RPMI8226 (cell line): ENCODE results near the gene BICDL1.

Source experiments
- DNase-seq: peaks from one replicate; pipeline ENCODE4 v3.0.0-alpha.2; 2015

BICDL1 gene

GRCh38 chr12:120085920-120086645, 97.0 kb downstream of the BICDL1 start:
- peak; percentile 15 for DNase-seq

- peak; percentile 99 for DNase-seq
Observed at GRCh38 chr12:120086801-120087621, 98.0 kb downstream of the BICDL1 start.

GRCh38 chr12:120089105-120089504, 100.1 kb downstream of the BICDL1 start:
- DNase-seq: no peak

GRCh38 chr12:120089796-120090195, 100.8 kb downstream of the BICDL1 start:
- no peak for DNase-seq

GRCh38 chr12:120090206-120090605, 101.2 kb downstream of the BICDL1 start:
- no peak for DNase-seq

- DNase-seq: no peak
Observed at GRCh38 chr12:120090626-120091295, 101.7 kb downstream of the BICDL1 start.

- DNase-seq: no peak
Observed at GRCh38 chr12:120091371-120092090, 102.5 kb downstream of the BICDL1 start.

- no peak for DNase-seq
Observed at GRCh38 chr12:120092551-120093335, 103.7 kb downstream of the BICDL1 start.

- no peak for DNase-seq
Observed at GRCh38 chr12:120093336-120093591, 104.2 kb downstream of the BICDL1 start.

- no peak for DNase-seq
Observed at GRCh38 chr12:120093592-120094355, 104.7 kb downstream of the BICDL1 start.

- no peak for DNase-seq
Observed at GRCh38 chr12:120094485-120094884, 105.4 kb downstream of the BICDL1 start.

GRCh38 chr12:120095331-120095730, 106.3 kb downstream of the BICDL1 start:
- no peak for DNase-seq

GRCh38 chr12:120095736-120096135, 106.7 kb downstream of the BICDL1 start:
- no peak for DNase-seq

- DNase-seq: no peak
Observed at GRCh38 chr12:120096671-120097202, 107.7 kb downstream of the BICDL1 start.

- DNase-seq: no peak
Observed at GRCh38 chr12:120098756-120099470, 109.9 kb downstream of the BICDL1 start.

- DNase-seq: no peak
Observed at GRCh38 chr12:120099738-120100137, 110.7 kb downstream of the BICDL1 start.

- no peak for DNase-seq
Observed at GRCh38 chr12:120100630-120101029, 111.6 kb downstream of the BICDL1 start.

GRCh38 chr12:120101182-120101581, 112.1 kb downstream of the BICDL1 start:
- DNase-seq: no peak

- no peak for DNase-seq
Observed at GRCh38 chr12:120101617-120102016, 112.6 kb downstream of the BICDL1 start.

- DNase-seq: no peak
Observed at GRCh38 chr12:120102189-120103043, 113.4 kb downstream of the BICDL1 start.
